H1 (cell line): ENCODE measurements around the gene NDUFA8. TPM values are rescaled to one million over a fixed set of nuclear protein-coding genes. Genes with fewer than 3 reads are reported as not detected.

ENCODE experiments used
- CTCF ChIA-PET: fragments of 300-600 bp; sonication (Branson Sonifier 250); formaldehyde crosslinking; loops from one replicate; lab custom pipeline; 2021; ENCODE audit not compliant: partially characterized antibody; lab: Charles Lee
- POLR2A ChIA-PET: fragments of 300-600 bp; sonication (Branson Sonifier 250); formaldehyde crosslinking; loops from one replicate; lab custom pipeline; 2021; ENCODE audit warnings: inconsistent platforms; ENCODE audit not compliant: partially characterized antibody; lab: Charles Lee
- DNase-seq, 2 experiments: peaks; one replicate each; pipeline versions ENCODE4 v3.0.0 to v3.0.0-alpha.2; 2010 to 2022; ENCODE audit warnings: low spot score in 2 of 2, low read depth in 1 of 2, mixed read lengths in 1 of 2
- FAIRE-seq: peaks from 2 replicates; lab custom pipeline; 2011; peaks lifted over from hg19 to GRCh38; lab: Jason Lieb, UNC
- H2AFZ ChIP-seq: 2 replicates; pipeline ENCODE4 v1.8.1; 2012; ENCODE audit warnings: low read length, inconsistent platforms
- H2AK5ac ChIP-seq: 2 replicates; pipeline ENCODE4 v1.6.1; 2013; ENCODE audit warnings: low read depth, low read length
- H2BK120ac ChIP-seq: replicated peaks from 2 replicates; pipeline ENCODE3; 2013; ENCODE audit warnings: low read depth, low read length, inconsistent platforms
- H2BK12ac ChIP-seq: 2 replicates; pipeline ENCODE4 v1.6.1; 2013; ENCODE audit warnings: low read depth, low read length
- H2BK15ac ChIP-seq: 2 replicates; pipeline ENCODE4 v1.6.1; 2013; ENCODE audit warnings: low read length
- H2BK20ac ChIP-seq: 2 replicates; pipeline ENCODE4 v1.6.1; 2013; ENCODE audit warnings: low read length
- H2BK5ac ChIP-seq: 2 replicates; pipeline ENCODE4 v1.6.1; 2013; ENCODE audit warnings: low read depth, low read length
- H3K14ac ChIP-seq: 2 replicates; pipeline ENCODE4 v1.6.1; 2013; ENCODE audit warnings: inconsistent platforms; ENCODE audit not compliant: insufficient read length
- H3K18ac ChIP-seq: 2 replicates; pipeline ENCODE4 v1.6.1; 2013; ENCODE audit warnings: low read length; ENCODE audit errors: extremely low read depth
- H3K23ac ChIP-seq: 2 replicates; pipeline ENCODE4 v1.6.1; 2013; ENCODE audit warnings: inconsistent platforms; ENCODE audit not compliant: insufficient read length
- H3K23me2 ChIP-seq: 2 replicates; pipeline ENCODE4 v1.6.1; 2013; ENCODE audit warnings: low read depth, low read length
- H3K27ac ChIP-seq: 2 replicates; pipeline ENCODE4 v1.6.1; 2011; ENCODE audit warnings: low read depth, low read length, inconsistent platforms
- H3K27me3 ChIP-seq, 4 experiments: replicated peaks in 1 of 4; 1 replicate in 1 of 4; 2 replicates in 3 of 4; pipeline versions ENCODE4 v1.6.1 to v1.8.1; 2011 to 2013; ENCODE audit warnings: low read length in 3 of 4, mild to moderate bottlenecking in 3 of 4, inconsistent platforms in 2 of 4, mixed read lengths in 2 of 4, moderate library complexity in 1 of 4; ENCODE audit not compliant: control insufficient read depth in 3 of 4, insufficient read depth in 3 of 4; ENCODE audit errors: extremely low read depth in 1 of 4
- H3K36me3 ChIP-seq, 4 experiments: 2 replicates each; pipeline versions ENCODE4 v1.6.1 to v1.8.1; 2011 to 2013; ENCODE audit warnings: mild to moderate bottlenecking in 4 of 4, low read length in 3 of 4, moderate library complexity in 2 of 4, control low read depth in 1 of 4, inconsistent platforms in 1 of 4; ENCODE audit not compliant: insufficient read depth in 4 of 4, control insufficient read depth in 2 of 4
- H3K4ac ChIP-seq: replicated peaks from 2 replicates; pipeline ENCODE3; 2013; ENCODE audit warnings: low read length, low read depth, mixed read lengths, inconsistent platforms; ENCODE audit not compliant: insufficient read length
- H3K4me1 ChIP-seq, 4 experiments: replicated peaks in 1 of 4; 1 replicate in 1 of 4; 2 replicates in 3 of 4; pipeline versions ENCODE4 v1.6.1 to v1.8.1; 2011 to 2013; ENCODE audit warnings: low read length in 3 of 4, inconsistent platforms in 2 of 4, mixed read lengths in 1 of 4; ENCODE audit not compliant: insufficient read depth in 4 of 4, control insufficient read depth in 3 of 4
- H3K4me2 ChIP-seq, 2 experiments: 2 replicates each; pipeline versions ENCODE4 v1.6.1 to v1.8.1; 2011 to 2013; ENCODE audit warnings: low read depth in 2 of 2, low read length in 2 of 2, control low read depth in 1 of 2, inconsistent platforms in 1 of 2, mild to moderate bottlenecking in 1 of 2; ENCODE audit not compliant: insufficient read depth in 1 of 2
- H3K4me3 ChIP-seq, 4 experiments: fragments of 200-600, 300-600 bp in 1 of 4; sonication (generic), shearing (Covaris generic), sonication (Bioruptor Twin) in 1 of 4; 2 replicates each; pipeline versions ENCODE4 v1.5.1 to v1.8.1; 2011 to 2016; ENCODE audit warnings: low read length in 4 of 4, low read depth in 3 of 4, control low read depth in 2 of 4, inconsistent platforms in 2 of 4, mild to moderate bottlenecking in 2 of 4, mixed read lengths in 1 of 4, moderate library complexity in 1 of 4; ENCODE audit not compliant: insufficient read depth in 2 of 4; ENCODE audit errors: extremely low read depth in 1 of 4
- H3K56ac ChIP-seq: replicated peaks from 2 replicates; pipeline ENCODE3; 2013; ENCODE audit warnings: low read depth, mild to moderate bottlenecking, mixed read lengths, low read length, inconsistent platforms; ENCODE audit not compliant: insufficient read length
- H3K79me1 ChIP-seq: 2 replicates; pipeline ENCODE4 v1.6.1; 2013; ENCODE audit warnings: low read depth, low read length, control low read depth
- H3K79me2 ChIP-seq, 2 experiments: 2 replicates each; pipeline versions ENCODE4 v1.6.1 to v1.8.1; 2012 to 2013; ENCODE audit warnings: low read length in 2 of 2, mild to moderate bottlenecking in 2 of 2, inconsistent platforms in 1 of 2; ENCODE audit not compliant: insufficient read depth in 2 of 2, control insufficient read depth in 1 of 2
- H3K9ac ChIP-seq, 4 experiments: replicated peaks in 1 of 4; 1 replicate in 1 of 4; 2 replicates in 3 of 4; pipeline versions ENCODE4 v1.6.1 to v1.8.1; 2011 to 2013; ENCODE audit warnings: low read depth in 3 of 4, low read length in 3 of 4, control low read depth in 2 of 4, mild to moderate bottlenecking in 2 of 4, moderate library complexity in 2 of 4, inconsistent platforms in 1 of 4; ENCODE audit errors: extremely low read depth in 1 of 4
- H3K9me3 ChIP-seq, 2 experiments: 2 replicates each; pipeline versions ENCODE4 v1.6.1 to v1.8.1; 2012 to 2013; ENCODE audit warnings: mild to moderate bottlenecking in 2 of 2, moderate library complexity in 2 of 2, control low read depth in 1 of 2, inconsistent platforms in 1 of 2, low read depth in 1 of 2, low read length in 1 of 2, mixed read lengths in 1 of 2; ENCODE audit not compliant: insufficient read depth in 2 of 2
- H4K20me1 ChIP-seq, 2 experiments: replicated peaks in 1 of 2; 2 replicates each; pipeline versions ENCODE3 to v1.8.1; 2011 to 2013; ENCODE audit warnings: inconsistent platforms in 2 of 2, low read length in 2 of 2, mild to moderate bottlenecking in 1 of 2; ENCODE audit not compliant: insufficient read depth in 2 of 2, control insufficient read depth in 1 of 2
- H4K5ac ChIP-seq: 2 replicates; pipeline ENCODE4 v1.6.1; 2013; ENCODE audit warnings: low read length, low read depth, mixed read lengths, inconsistent platforms; ENCODE audit not compliant: insufficient read length
- H4K8ac ChIP-seq: 2 replicates; pipeline ENCODE4 v1.8.0; 2013; ENCODE audit warnings: mild to moderate bottlenecking, moderate library complexity, low read length, inconsistent platforms; ENCODE audit not compliant: insufficient read depth; ENCODE audit errors: extremely low read depth
- H4K91ac ChIP-seq: replicated peaks from 2 replicates; pipeline ENCODE3; 2013; ENCODE audit warnings: low read length, mixed read lengths, inconsistent platforms; ENCODE audit not compliant: insufficient read length
- CHD1 ChIP-seq: IDR thresholded peaks from 2 replicates; pipeline ENCODE4 v1.6.1; 2012; ENCODE audit warnings: low read depth, low read length, improper control_type of control experiment
- KDM5A ChIP-seq: fragments of 200-600 bp; IDR thresholded peaks from 2 replicates; pipeline ENCODE4 v1.7.1; 2012; ENCODE audit warnings: mild to moderate bottlenecking, low read length, inconsistent platforms, mixed read lengths
- SUZ12 ChIP-seq: fragments of 200-600 bp; sonication (generic); IDR thresholded peaks from 2 replicates; pipeline ENCODE4 v1.6.1; 2012; ENCODE audit warnings: mild to moderate bottlenecking, inconsistent platforms, low read length, moderate library complexity, mixed read lengths
- TAF1 ChIP-seq: IDR thresholded peaks from 2 replicates; pipeline ENCODE4 v1.6.1; 2011; ENCODE audit warnings: mild to moderate bottlenecking, low read depth, low read length
- WGBS, 2 experiments: shearing (Covaris generic) in 1 of 2; methylation state at CpG; one replicate each; pipeline versions ENCODE4 v1.1.6 to v1.1.7; 2013 to 2015; ENCODE audit warnings: low lambda C conversion rate in 2 of 2, mixed read lengths in 2 of 2, inconsistent platforms in 1 of 2, low coverage in 1 of 2, missing lambda C conversion rate in 1 of 2; ENCODE audit not compliant: insufficient replicate concordance in 2 of 2, insufficient coverage in 1 of 2, insufficient read length in 1 of 2; ENCODE audit errors: extremely low coverage in 1 of 2, missing lambda C conversion rate in 1 of 2; 5-methylcytosine and 5-hydroxymethylcytosine counted together
- polyA plus RNA-seq, 7 experiments: library from polyadenylated mRNA; depleted of rRNA in 3 of 7; stranded (reverse) in 5 of 7; unstranded in 2 of 7; fragments of >200 nt in 5 of 7; fragments of 200-250 nt in 2 of 7; gene quantifications; 1 replicate in 5 of 7; 2 replicates in 1 of 7; 4 replicates in 1 of 7; pipeline versions ENCODE4 v1.2.1 to v1.2.3, GENCODE V29; 2011 to 2013; ENCODE audit warnings: missing spikeins in 2 of 7, mixed read lengths in 2 of 7
- total RNA-seq: library from RNA; stranded (reverse); fragmentation: NEBNext Ultra II Directional; extraction: Animal tissue kit (Norgen Biotek cat#: 25700); gene quantifications from 2 replicates; pipeline ENCODE4 v1.2.1, GENCODE V29; 2021
- TF ChIP-seq, protein P1 (sequence below): IDR thresholded peaks from 2 replicates; pipeline ENCODE4 v1.6.1; 2012; ENCODE audit warnings: low read length, inconsistent platforms

NDUFA8 gene
- total and polyA plus RNA-seq, 2 of the 8 experiments (the other 6 are each of a cell fraction or from before 2014, with no cell fraction given) = 61.0 to 73.8 TPM

DNA sequence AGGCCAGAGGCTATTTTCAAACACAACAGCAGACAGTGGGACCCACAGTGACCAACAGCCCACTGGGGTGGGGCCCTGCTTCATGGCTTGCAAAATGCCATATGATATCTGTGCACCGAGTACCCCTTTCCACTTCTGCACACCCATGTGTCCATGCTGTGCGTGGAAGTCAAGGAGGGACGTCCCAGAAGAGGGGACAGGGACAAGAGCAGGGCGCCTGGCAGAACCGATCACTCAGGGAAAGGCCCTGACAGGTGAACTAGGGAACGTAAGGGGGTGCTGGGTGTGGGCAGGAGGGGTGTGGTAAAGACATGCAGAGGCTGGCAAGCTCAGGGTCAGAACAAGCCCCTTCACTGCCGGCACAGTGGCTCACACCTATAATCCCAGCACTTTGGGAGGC, 58.8 kb downstream of the NDUFA8 start:
- 81% methylated on average over 7 of the region's 7 CpGs; no CpG with 5 or more reads in 1 of the 2 experiments for WGBS, 2 experiments
- no peak for DNase-seq
- POLR2A ChIA-PET = no interaction called here
- no peak overlapping the region for H2BK5ac ChIP-seq
- no peak overlapping the region for H4K8ac ChIP-seq
- H3K56ac ChIP-seq = no peak overlapping the region
- no peak overlapping the region for H3K4ac ChIP-seq
- H3K27me3 ChIP-seq = peaks cover 0 to 2% (median under 1%) of the 10 kb centered on the region in 4 experiments; a peak in 3 of 7 replicates
- H3K4me3 ChIP-seq = no peak overlapping the region
- H3K4me1 ChIP-seq = no peaks in the 10 kb centered on the region
- H3K4me2 ChIP-seq = no peak overlapping the region
- FAIRE-seq = no peak
- no peaks in the 10 kb centered on the region for H3K9me3 ChIP-seq
- no peak overlapping the region for H3K9ac ChIP-seq
- TF ChIP-seq SUZ12 (no peak), TAF1 (no peak), KDM5A (no peak), CHD1 (no peak)
- TF ChIP-seq, protein P1, sequence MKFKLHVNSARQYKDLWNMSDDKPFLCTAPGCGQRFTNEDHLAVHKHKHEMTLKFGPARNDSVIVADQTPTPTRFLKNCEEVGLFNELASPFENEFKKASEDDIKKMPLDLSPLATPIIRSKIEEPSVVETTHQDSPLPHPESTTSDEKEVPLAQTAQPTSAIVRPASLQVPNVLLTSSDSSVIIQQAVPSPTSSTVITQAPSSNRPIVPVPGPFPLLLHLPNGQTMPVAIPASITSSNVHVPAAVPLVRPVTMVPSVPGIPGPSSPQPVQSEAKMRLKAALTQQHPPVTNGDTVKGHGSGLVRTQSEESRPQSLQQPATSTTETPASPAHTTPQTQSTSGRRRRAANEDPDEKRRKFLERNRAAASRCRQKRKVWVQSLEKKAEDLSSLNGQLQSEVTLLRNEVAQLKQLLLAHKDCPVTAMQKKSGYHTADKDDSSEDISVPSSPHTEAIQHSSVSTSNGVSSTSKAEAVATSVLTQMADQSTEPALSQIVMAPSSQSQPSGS = no peak
- H2BK12ac ChIP-seq = no peak overlapping the region
- H2AK5ac ChIP-seq = no peak overlapping the region
- H4K5ac ChIP-seq = no peak overlapping the region
- H3K79me1 ChIP-seq = no peaks in the 10 kb centered on the region
- no peak overlapping the region for H3K27ac ChIP-seq
- H4K20me1 ChIP-seq = no peaks in the 10 kb centered on the region
- no peaks in the 10 kb centered on the region for H3K36me3 ChIP-seq
- no peaks in the 10 kb centered on the region for H3K79me2 ChIP-seq
- no peak overlapping the region for H2BK15ac ChIP-seq
- no peak overlapping the region for H2BK120ac ChIP-seq
- no peak overlapping the region for H3K14ac ChIP-seq
- H3K18ac ChIP-seq = no peak overlapping the region
- H3K23ac ChIP-seq = no peak overlapping the region
- CTCF ChIA-PET = interaction anchor here (0.5 to 4.3 kb wide), 9 partner anchors 10 to 278 kb away, joined by 3 to 126 read pairs (median 4); no protein-coding TSS in a partner anchor
- no peak overlapping the region for H2BK20ac ChIP-seq
- no peaks in the 10 kb centered on the region; the same call in 1 of the 2 replicates for H3K23me2 ChIP-seq
- H4K91ac ChIP-seq = no peak overlapping the region
- H2AFZ ChIP-seq = no peak overlapping the region
